ENCODE measurements around the gene ZDHHC3.

ZDHHC3 gene

DNA sequence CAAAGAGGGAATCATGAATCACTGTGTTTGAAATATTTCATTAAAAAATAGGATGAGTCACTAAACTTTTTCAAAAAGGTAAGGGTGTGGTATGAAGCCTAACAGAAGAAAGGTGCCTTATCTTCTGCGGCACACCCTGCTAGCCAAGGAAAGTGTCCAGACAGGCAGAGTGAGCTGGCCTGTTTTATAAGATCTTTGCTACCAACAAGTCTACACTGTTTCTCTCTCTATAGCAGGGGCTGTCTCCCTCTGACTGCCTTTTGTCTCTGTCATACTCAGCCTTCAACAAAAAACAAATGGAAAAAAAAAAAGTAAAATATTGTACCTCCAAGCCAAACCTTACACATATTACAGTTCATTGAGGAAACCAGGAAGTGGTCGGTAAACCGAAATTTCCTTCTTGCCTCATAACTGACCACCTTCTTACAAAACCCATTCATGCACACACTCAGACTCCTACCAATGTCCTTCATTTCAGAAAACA lies 9.1 kb downstream of the ZDHHC3 start:
- H3K4me3 ChIP-seq (ENCODE audit: low read depth, low read length) = no peak overlapping the region
- no peaks in the 10 kb centered on the region for H3K27me3 ChIP-seq
- H3K9me3 ChIP-seq = no peaks in the 10 kb centered on the region
- peaks cover 3% of the 10 kb centered on the region for H3K4me1 ChIP-seq
- TF ChIP-seq, protein P1, sequence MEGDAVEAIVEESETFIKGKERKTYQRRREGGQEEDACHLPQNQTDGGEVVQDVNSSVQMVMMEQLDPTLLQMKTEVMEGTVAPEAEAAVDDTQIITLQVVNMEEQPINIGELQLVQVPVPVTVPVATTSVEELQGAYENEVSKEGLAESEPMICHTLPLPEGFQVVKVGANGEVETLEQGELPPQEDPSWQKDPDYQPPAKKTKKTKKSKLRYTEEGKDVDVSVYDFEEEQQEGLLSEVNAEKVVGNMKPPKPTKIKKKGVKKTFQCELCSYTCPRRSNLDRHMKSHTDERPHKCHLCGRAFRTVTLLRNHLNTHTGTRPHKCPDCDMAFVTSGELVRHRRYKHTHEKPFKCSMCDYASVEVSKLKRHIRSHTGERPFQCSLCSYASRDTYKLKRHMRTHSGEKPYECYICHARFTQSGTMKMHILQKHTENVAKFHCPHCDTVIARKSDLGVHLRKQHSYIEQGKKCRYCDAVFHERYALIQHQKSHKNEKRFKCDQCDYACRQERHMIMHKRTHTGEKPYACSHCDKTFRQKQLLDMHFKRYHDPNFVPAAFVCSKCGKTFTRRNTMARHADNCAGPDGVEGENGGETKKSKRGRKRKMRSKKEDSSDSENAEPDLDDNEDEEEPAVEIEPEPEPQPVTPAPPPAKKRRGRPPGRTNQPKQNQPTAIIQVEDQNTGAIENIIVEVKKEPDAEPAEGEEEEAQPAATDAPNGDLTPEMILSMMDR (IDR thresholded peaks at IDR 0.05; ENCODE audit: low read depth, low read length) = no peak
- no peaks in the 10 kb centered on the region for H3K36me3 ChIP-seq
- DNase-seq = no peak

GRCh38 chr3:44965165-44965564 lies 10.8 kb downstream of the ZDHHC3 start:
- H3K36me3 ChIP-seq = no peaks in the 10 kb centered on the region
- H3K9me3 ChIP-seq = no peaks in the 10 kb centered on the region
- H3K27me3 ChIP-seq = no peaks in the 10 kb centered on the region
- TF ChIP-seq, protein P1 (IDR thresholded peaks at IDR 0.05; ENCODE audit: low read depth, low read length) = no peak
- peaks cover 3% of the 10 kb centered on the region for H3K4me1 ChIP-seq
- DNase-seq = no peak
- no peak overlapping the region for H3K4me3 ChIP-seq (ENCODE audit: low read depth, low read length)

GRCh38 chr3:44963571-44964325 lies 12.2 kb downstream of the ZDHHC3 start:
- no peak overlapping the region for H3K4me3 ChIP-seq (ENCODE audit: low read depth, low read length)
- H3K4me1 ChIP-seq = no peaks in the 10 kb centered on the region
- H3K27me3 ChIP-seq = no peaks in the 10 kb centered on the region
- TF ChIP-seq, protein P1 (IDR thresholded peaks at IDR 0.05; ENCODE audit: low read depth, low read length) = no peak
- no peaks in the 10 kb centered on the region for H3K36me3 ChIP-seq
- H3K9me3 ChIP-seq = no peaks in the 10 kb centered on the region
- DNase-seq = no peak

DNA sequence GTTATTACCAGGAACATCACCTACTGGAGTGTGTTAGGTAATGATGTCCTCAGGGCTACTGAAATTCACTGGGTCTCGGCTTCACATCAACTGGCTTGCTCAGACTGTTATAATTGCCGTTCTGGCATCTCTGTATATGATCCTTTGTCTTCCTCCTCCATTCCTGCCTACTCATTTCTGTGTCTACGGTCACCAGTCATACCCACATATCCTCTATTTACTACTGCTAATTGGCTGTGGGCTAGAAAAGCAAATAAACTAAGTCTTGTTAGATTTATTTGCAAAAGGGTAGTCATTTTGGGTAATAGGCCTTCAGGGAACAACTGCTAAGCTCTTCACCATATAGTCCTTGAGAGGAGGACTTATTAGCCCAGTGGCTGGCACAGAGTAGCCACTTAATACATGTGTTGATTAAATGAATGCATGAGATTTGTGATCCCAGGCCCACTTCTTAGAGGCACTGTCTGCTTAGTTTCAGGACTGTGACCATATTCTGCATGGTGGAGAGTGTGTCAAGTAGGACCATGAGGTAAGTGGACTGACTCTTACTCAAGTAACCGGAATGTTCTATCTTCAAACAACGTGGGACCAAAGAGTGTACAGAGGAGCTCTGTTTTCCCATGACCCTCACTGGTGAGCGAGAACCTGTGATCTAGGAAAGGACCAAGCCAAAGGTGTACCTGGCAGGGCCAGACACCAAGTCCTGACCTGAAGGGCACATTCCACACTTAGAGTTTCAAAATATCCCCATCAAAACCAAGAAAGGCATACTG lies 13.2 kb downstream of the ZDHHC3 start:
- TF ChIP-seq, protein P1 (IDR thresholded peaks at IDR 0.05; ENCODE audit: low read depth, low read length) = no peak
- H3K4me3 ChIP-seq (ENCODE audit: low read depth, low read length) = no peak overlapping the region
- H3K9me3 ChIP-seq = no peaks in the 10 kb centered on the region
- no peak for DNase-seq
- H3K4me1 ChIP-seq = no peaks in the 10 kb centered on the region
- no peaks in the 10 kb centered on the region for H3K27me3 ChIP-seq
- H3K36me3 ChIP-seq = no peaks in the 10 kb centered on the region

DNA sequence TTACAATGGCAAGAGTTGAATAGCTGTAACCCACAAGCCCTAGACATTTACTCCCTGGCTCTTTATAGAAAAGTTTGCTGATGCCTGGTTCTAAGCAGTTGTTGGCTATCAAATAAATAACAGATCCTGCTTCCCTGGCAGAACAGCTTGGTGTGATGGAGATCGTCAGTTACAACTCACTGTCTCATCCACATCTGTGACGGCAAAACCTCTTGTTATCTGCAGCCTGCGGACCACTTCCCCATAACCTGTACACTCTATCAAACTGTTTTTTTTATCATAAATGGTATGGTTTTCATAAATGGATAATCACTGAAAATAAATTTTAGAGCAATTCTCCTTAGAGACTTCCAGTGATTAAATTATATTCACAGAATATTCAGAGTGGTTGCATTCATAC lies 14.1 kb downstream of the ZDHHC3 start:
- Histone ChIP-seq H3K36me3 (no peaks in the 10 kb centered on the region), H3K4me3 (ENCODE audit: low read depth, low read length) (no peak overlapping the region), H3K9me3 (no peaks in the 10 kb centered on the region), H3K4me1 (no peaks in the 10 kb centered on the region), H3K27me3 (no peaks in the 10 kb centered on the region)
- TF ChIP-seq, protein P1 (IDR thresholded peaks at IDR 0.05; ENCODE audit: low read depth, low read length) = no peak
- no peak for DNase-seq
